ENCODE measurements around the gene CASZ1. TPM values are rescaled to one million over a fixed set of nuclear protein-coding genes. Genes with fewer than 3 reads are reported as not detected.
A peak's percentile ranks its signal among the peaks of the same experiment; 100 is the strongest.

The CASZ1 gene
- total RNA-seq, 4 donors from 2014 or later = 5.2 to 38.5 (median 18.7) TPM

DNA sequence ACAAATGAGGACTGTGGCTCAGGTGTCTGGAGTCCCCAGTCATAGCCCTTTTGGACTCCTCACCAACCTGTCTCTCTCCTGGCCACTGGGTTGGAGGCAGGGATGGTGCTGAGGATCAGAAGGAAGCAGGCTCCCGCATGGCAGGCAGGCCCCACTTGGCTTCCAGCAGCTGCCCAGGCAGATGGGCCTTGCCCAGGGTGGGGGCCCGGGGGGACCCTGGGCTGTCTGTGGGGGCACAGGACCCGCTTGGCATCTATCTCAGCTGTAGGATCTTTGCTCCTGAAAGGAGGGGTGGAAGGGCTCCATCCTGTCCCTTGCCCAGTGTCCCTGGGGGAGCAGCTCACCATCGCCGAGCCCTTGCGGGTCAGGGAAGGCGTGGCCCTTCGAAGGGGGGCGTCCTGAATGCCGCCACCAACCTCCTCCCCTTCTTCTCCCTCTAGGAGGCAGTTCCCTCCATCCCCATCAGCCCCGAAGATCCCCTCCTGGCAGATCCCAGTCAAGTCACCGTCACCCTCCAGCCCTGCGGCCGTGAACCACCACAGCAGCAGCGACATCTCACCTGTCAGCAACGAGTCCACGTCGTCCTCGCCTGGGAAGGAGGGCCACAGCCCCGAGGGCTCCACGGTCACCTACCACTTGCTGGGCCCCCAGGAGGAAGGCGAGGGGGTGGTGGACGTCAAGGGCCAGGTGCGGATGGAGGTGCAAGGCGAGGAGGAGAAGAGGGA, 167.2 kb downstream of the CASZ1 start:
- Histone ChIP-seq H3K4me1 (peaks cover 35 to 48% of the 10 kb centered on the region in 2 donors), H3K27ac (peak overlapping the region; percentile 16 to 72 (median 52)), H3K9me3 (no peaks in the 10 kb centered on the region), H3K4me3 (replicated peaks in 1 of 3) (no peak overlapping the region), H3K36me3 (peaks cover 0 to 2% of the 10 kb centered on the region in 2 donors), H3K27me3 (no peaks in the 10 kb centered on the region)
- no peak for DNase-seq
- TF ChIP-seq CTCF (IDR thresholded peaks at IDR 0.05) = no peak
- no peak for TF ChIP-seq POLR2A (IDR thresholded peaks at IDR 0.05)
- intact Hi-C loops (cut with DNase I) = no loop called here
- 93 to 94% methylated on average over 22 to 25 of the region's 25 CpGs for WGBS, 2 donors

DNA sequence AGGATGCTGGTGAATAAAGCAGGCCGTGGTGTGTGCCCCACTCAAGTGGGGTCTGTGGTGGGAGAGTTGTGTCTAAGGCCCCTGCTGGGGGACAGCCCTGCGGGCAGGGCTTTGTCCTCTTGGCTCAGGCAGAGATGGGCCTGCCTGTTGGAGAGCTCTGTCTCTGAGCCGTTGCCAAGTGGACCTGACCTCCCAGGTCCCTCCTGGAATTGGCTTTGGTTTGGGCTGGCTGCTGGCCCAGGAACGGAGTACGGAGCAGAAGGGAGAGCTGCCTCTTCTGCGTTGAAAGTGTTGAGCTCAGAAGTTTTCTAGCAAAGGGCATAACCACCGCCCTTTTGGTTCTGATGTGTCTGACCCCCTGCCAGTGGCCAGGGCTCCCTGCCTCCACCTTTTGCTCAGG, 167.8 kb downstream of the CASZ1 start:
- no peak overlapping the region for H3K4me3 ChIP-seq (replicated peaks in 1 of 3)
- 33 to 58% methylated on average over 2 to 7 of the region's 7 CpGs for WGBS, 2 donors
- H3K9me3 ChIP-seq = no peaks in the 10 kb centered on the region
- H3K4me1 ChIP-seq = peaks cover 35 to 48% of the 10 kb centered on the region in 2 donors
- peaks cover 0 to 8% of the 10 kb centered on the region in 2 donors for H3K36me3 ChIP-seq
- TF ChIP-seq CTCF (IDR thresholded peaks at IDR 0.05) (no peak), POLR2A (IDR thresholded peaks at IDR 0.05) (no peak)
- H3K27ac ChIP-seq = peak overlapping the region; percentile 16 to 72 (median 52)
- peak; percentile 96 to 98 for DNase-seq
- H3K27me3 ChIP-seq = no peaks in the 10 kb centered on the region
- intact Hi-C loops (cut with DNase I) = no loop called here

DNA sequence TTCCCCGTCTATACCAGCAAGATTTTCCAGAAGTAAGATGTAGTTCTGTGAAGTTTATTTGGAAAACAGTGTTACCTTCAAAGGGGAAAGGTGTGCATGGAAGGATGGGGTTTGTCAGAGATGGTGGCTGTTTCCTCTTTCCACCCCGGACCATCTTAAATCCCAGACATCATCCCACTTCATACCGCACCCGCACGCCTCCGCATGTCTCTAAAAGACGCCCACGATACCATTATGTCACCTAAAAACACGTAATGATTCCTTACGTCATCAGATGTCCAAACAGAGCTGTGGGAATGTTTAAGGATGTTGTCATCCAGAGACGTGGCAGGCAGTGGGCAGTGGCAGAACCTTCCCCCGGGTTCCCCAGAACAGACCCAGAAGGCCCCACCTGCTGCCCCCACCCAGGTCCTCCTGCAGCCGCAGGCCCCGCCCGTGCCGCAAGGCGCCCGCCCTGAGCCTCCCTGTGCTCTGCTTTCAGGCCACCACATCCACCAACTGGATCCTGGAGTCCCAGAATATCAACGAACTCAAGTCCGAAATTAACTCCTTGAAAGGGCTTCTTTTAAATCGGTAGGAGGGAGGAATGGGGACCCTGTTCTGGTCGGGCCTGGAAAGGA, 169.5 kb downstream of the CASZ1 start:
- no peak overlapping the region for H3K4me3 ChIP-seq (replicated peaks in 1 of 3)
- intact Hi-C loops (cut with DNase I) = no loop called here
- no peaks in the 10 kb centered on the region for H3K9me3 ChIP-seq
- no peaks in the 10 kb centered on the region for H3K27me3 ChIP-seq
- H3K27ac ChIP-seq = peak overlapping the region in 2 of 3 donors; percentile 52 to 65
- TF ChIP-seq CTCF (IDR thresholded peaks at IDR 0.05) (no peak), POLR2A (IDR thresholded peaks at IDR 0.05) (no peak)
- peaks cover 35 to 48% of the 10 kb centered on the region in 2 donors for H3K4me1 ChIP-seq
- peak; percentile 1 to 3 for DNase-seq
- 92 to 94% methylated on average over 14 to 19 of the region's 22 CpGs for WGBS, 2 donors
- H3K36me3 ChIP-seq = peaks cover 0 to 10% of the 10 kb centered on the region in 2 donors

DNA sequence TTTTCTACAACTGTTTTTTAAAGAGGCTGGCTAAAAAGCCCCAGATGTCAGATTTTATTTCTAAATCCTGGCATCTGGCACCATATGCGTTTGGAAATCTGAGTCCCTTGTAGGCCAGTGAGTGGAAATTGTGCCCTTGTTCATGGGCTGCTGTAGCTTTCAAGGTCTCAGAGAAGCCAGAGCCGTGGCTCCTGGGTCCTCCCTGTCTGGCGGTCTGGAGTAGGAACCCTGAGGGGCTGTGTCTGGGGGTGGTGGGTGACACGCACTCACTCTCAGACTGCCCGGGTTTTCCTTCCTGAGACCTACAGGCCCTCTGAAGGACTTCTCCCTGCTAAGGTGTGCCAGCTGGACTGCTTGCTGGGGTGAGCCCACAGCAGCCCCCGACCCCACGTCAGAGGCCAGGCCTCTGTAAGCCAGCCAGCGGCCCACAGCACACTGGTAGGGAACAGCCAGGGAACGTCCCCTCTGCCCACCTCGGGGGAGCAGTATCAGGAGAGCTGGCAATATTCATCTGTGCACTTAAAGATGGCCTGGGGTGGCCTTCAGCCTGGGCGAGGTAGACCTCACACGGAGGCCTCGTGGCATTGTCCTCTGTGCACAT, 170.2 kb downstream of the CASZ1 start:
- Histone ChIP-seq H3K27me3 (no peaks in the 10 kb centered on the region), H3K4me1 (peaks cover 38 to 52% of the 10 kb centered on the region in 2 donors), H3K36me3 (peaks cover 0 to 10% of the 10 kb centered on the region in 2 donors), H3K27ac (no peak overlapping the region), H3K9me3 (no peaks in the 10 kb centered on the region), H3K4me3 (replicated peaks in 1 of 3) (no peak overlapping the region)
- intact Hi-C loops (cut with DNase I) = no loop called here
- DNase-seq = peak in 1 of 2 donors; percentile 1
- TF ChIP-seq CTCF (IDR thresholded peaks at IDR 0.05) (no peak), POLR2A (IDR thresholded peaks at IDR 0.05) (no peak)
- WGBS, 2 donors = 90 to 95% methylated on average over 7 to 12 of the region's 13 CpGs

All from thyroid gland (tissue), 4 donors.